NCI-H345 (cell line): Measurements from ENCODE around the gene TATDN3.
"Not testable (repeated sequence)": the region's sequence is repeated elsewhere in the genome, so short reads cannot be mapped to it uniquely, and the experiment has no call there.

Experiments
- DNase-seq: peaks from one replicate; lab custom pipeline; 2025; lab: John Stamatoyannopoulos, UW

TATDN3 gene, protein sequence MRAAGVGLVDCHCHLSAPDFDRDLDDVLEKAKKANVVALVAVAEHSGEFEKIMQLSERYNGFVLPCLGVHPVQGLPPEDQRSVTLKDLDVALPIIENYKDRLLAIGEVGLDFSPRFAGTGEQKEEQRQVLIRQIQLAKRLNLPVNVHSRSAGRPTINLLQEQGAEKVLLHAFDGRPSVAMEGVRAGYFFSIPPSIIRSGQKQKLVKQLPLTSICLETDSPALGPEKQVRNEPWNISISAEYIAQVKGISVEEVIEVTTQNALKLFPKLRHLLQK

DNA sequence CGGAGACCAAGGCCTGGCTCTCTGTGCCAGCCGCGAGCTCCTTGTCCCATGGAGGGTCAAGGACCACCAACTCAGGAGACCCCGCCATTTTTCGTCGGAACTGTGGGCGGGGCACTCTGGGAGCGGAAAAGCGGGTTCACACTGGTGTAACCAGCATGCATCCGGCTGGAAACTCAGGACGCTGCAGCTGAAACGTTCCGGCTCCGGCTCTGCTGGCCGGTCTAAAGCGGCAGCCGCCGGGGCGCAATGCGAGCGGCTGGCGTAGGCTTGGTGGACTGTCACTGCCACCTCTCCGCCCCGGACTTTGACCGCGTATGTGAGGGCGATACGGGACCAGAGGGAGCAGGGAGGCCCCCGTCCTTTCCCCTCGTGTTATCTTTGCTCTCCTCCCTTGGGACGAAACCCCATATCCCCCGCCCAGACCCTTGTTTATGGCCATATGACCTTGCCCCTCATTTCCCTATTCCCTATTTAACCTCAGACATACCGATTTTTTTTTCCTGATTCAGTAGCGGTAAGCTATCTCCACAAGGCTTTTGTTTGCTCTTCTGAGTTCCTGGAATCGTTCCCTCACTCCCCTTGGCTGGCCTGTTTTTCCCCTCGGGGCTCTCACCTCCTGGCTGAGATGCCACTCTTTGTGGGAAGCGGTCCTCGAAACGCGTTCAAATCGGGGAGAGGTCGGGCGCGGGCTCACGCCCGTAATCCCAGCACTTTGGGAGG is at the start of gene TATDN3, which contains the start of gene NSL1:
TATDN3 (plus strand) TSS at position 219 of the 720 bp plus-strand sequence; CDS start at position 247, 28 bp downstream.
NSL1 (minus strand) TSS at position 102 of the 720 bp plus-strand sequence; CDS start at position 88, 14 bp downstream.
- DNase-seq, result peak; percentile 94

DNA sequence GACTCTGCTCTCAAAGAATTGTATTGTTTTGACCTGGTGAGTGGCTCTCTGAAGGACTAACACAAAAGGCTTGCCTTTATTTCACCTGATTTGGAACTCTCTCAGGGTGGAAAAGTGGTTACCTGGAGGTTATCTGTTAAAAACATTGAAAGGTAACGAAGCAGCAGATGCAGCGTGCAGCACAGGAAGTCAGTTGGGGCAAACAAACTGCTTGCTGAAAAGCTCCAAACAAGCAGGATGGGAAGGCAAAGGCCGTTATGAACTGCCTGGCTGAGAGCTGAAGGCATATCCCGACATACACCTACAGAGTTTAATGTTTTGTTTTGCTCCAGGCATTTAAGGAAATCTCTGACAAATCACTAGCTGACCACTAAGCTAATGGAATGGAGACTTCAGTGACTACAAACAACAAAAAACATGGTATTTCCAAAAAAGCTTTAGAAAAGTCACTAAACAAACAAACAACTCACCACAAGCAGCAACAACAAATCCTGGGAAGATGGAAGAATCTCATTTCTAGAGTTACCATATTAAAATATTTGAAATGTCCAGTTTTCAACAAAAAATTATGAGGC is 47.7 kb upstream of the TATDN3 start:
- no peak for DNase-seq

DNA sequence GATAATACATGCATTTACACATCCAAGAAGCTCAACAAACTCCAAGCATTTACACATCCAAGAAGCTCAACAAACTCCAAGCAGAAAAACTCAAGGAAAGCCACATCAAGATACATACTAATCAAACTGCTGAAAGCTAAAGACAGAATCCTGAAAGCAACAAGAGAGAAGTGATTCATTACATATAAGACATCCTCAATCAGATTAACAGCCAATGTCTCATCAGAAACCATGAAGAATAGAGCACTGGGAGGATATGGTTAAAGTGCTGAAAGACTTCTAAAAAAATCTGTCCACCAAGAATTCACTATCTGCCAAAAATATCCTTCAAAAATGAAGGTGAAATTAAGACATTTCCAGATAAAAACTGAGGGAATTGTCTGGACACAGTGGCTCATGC is 46.4 kb upstream of the TATDN3 start:
- no peak for DNase-seq

DNA sequence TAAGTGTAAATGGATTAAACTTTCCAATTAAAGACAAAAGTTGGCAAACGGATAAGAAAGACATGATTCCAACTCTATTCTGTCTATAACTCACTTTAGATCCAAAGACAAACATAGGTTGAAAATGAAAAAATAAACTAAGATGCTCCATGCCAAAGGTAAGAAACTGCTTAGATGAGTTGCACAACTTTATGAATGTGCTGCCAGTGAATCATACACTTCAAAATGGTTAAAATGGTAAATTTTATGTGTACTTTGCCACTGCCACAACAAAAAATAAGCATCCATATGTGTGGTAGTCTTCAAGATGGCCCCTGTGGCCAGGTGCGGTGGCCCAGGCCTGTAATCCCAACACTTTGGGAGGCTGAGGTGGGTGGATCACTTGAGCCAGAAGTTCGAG is 45.1 kb upstream of the TATDN3 start:
- no peak for DNase-seq

DNA sequence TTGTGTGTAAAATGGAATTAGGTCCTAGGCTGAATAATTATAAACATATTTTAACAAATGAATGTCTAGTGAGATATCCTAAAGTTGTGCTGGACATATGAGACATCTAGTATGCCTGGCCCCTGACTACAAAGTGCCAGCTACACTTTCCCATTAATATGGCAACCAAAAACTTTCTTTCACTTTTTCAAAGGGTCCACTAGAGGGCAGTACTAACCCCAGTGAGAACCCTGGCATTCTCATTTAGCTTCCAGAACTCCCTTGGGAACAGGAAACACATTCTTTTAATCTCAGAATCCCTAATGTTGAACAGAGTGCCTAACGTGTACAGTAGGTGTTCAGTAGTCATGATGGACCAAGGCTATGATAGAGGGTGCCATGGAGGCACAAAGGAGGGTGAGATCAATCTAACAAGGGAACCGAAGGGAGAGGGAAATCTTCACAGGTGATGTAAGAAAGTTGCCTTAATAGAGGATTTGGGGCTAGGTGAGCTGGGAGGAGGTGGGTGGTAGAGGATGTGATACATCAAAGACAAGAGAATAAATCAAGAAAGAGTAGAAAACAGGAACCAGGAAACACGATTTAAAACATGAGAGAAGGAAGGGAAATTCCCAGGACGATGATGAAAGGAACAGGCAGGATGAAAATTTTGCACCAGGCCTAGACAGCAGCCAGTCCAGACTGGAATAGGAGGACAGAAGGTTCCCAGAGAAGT is 41.7 kb upstream of the TATDN3 start:
- DNase-seq, result peak; percentile 66

GRCh38 chr1:212752252-212752933 is 39.3 kb upstream of the TATDN3 start:
- DNase-seq, result no peak

GRCh38 chr1:212752934-212753497 is 38.7 kb upstream of the TATDN3 start:
- no peak for DNase-seq

- no peak for DNase-seq
Observed at GRCh38 chr1:212753749-212754148, 37.9 kb upstream of the TATDN3 start.

GRCh38 chr1:212754193-212754592 is 37.5 kb upstream of the TATDN3 start:
- no peak for DNase-seq

DNA sequence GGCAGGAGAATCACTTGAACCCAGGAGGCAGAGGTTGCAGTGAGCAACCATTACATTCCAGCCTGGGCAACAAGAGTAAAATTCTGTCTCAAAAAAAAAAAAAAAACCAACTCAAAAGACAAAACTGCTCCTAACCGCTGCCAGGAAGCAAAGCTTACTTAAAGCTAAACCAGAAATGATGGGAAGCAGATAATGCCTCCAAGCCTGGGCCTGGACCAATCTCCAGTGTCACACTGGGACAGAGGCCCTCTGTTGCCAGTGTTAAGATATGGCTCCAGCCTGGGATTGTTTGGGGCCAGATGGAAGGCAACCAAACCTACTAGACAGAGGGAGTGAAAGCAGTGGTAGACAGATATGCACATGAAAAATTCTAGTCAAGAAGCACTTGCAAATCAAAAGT is 37.0 kb upstream of the TATDN3 start:
- DNase-seq, result no peak

DNA sequence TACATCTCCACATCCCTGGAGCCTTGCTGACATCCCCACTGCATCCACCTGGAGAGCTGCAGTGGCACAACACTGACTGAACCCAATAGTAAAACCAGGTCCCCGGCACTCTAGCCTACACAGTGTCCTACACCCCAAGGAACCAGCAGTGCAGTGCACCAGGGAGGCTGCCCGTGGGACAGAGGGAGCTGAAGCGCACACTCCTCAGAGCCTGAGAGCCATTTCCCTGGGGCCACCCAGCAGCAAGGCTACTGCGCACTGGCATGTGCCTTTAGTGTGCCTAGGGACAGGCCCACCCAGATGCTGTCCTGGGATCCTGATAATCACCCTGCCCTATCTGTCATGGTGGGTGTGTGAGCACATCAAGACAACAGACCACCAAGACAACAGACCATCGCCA is 32.0 kb upstream of the TATDN3 start:
- no peak for DNase-seq

- DNase-seq, result no peak
Observed at GRCh38 chr1:212760126-212760823, 31.4 kb upstream of the TATDN3 start.

DNA sequence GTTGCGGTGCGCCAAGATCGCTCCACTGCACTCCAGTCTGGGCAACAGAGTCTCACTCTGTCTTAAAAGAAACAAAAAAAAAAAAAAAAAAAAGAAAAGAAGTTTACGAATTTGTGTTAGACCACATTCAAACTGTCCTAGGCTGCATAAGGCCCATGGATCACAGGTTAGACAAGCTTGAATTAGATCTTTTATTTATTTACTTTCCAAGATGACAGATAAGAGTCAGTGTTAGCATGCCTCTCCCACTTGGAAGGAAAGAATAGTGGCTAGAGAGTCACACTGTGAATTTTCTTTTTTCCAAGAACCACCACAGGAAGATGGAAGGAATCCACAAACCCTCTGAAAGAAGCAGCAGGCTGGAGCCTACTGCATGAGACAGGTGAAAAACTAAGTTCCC is 29.5 kb upstream of the TATDN3 start:
- no peak for DNase-seq

GRCh38 chr1:212762839-212763238 is 28.9 kb upstream of the TATDN3 start:
- DNase-seq, result no peak

DNA sequence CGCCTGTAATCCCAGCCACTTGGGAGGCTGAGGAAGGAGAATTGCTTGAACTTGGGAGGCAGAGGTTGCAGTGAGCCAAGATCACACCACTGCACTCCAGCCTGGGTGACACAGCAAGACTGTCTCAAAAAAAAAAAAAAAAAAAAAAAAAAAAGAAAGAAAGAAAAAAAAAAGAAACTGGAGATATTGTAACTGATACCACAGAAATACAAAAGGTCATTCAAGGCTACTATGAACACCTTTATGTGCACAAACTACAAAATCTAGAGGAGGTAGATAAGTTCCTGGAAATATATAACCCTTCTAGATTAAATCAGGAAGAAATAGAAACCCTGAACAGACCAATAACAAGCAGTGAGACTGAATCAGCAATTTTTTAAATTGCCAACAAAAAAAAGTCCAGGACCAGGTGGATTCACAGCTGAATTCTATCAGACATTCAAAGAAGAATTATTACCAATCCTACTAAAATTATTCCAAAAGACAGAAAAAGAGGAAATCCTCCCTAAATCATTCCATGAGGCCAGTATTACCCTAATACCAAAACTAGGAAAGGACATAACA is 26.9 kb upstream of the TATDN3 start:
- DNase-seq, result not testable (repeated sequence)

- DNase-seq, result not testable (repeated sequence)
Observed at GRCh38 chr1:212766825-212767224, 24.9 kb upstream of the TATDN3 start.

DNA sequence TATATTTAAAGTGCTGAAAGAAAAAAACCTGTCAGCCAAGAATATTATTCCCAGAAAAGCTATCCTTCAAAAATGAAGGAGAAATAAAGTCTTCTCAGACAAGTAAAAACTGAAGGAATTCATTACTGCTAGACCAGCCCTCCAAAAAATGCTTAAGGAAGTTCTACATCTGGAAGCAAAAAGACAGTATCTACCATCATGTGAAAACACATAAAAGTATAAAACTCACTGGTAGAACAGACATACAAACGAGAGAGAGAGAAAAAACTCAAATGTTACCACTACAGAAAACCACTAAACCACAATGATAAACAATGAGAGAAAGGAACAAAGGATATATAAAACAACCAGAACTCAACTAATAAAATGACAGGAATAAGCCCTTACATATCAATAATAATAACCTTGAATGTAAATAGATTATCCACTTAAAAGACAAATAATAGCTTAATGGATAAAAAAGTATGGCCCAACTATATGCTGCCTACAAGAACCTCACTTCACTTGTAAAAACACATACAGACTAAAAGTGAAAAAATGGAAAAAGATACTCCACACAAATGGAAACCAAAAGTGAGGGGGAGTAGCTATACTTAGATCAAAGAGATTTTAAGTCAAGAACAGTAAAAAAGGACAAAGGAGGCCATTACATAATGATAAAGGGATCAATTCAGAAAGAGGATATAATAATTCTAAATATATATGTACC is 22.1 kb upstream of the TATDN3 start:
- no peak for DNase-seq

DNA sequence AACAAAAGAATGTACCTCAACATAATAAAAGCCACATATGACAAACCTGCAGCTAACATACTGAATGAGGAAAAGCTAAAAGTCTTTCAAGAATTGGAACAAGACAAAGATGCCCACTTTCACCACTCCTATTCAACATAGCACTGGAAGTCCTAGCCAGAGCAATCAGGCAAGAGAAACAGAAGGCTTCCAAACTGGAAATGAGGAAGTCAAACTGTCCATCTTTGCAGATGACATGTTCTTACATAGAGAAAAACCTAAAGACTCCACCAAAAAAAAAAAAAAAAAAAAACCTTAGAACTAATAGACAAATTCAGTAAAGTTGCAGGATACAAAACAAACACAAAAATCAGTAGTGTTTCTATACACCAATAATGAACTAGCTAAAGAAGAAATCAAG is 20.4 kb upstream of the TATDN3 start:
- DNase-seq, result no peak

DNA sequence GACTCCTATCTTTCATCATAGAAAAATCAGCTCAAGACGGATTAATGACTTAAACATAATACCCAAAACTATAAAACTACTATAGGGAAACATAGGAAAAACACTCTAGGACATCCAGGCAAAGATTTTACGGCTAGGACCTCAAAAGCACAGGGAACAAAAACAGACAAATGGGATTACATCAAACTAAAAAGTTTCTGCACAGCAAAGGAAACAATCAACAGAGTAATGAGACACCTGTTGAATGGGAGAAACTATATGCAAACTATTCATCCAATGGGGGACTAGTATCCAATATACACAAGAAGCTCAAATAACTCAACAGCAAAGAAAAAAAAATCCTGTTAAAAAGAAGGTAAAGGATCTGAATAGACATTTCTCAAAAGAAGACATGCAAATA is 18.7 kb upstream of the TATDN3 start:
- no peak for DNase-seq

DNA sequence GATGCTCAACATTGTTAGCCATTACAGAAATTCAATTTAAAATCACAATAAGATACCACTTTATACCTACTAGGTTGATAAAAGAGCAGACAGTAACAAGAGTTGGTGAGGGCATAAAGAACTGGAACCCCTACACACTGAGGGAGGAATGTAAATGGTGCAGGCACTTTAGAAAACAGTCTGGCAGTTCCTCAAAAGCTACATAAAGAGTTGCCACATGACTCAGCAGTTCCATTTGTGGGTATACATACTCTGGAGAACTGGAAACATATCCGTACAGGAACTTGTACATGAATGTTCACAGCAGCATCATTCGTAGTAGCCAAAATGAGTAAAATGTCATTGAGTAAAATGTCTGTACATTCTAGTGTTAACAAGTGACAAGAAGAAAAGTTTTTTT is 17.1 kb upstream of the TATDN3 start:
- no peak for DNase-seq
